A172 (cell line): Measurements from ENCODE around the gene COA7. TPM values are rescaled to one million over a fixed set of nuclear protein-coding genes. Genes with fewer than 3 reads are reported as not detected.
A peak's percentile ranks its signal among the peaks of the same experiment; 100 is the strongest.
"Not testable (repeated sequence)": the region's sequence is repeated elsewhere in the genome, so short reads cannot be mapped to it uniquely, and the experiment has no call there.

Experiments used
- DNase-seq: peaks from one replicate; pipeline ENCODE4 v3.0.0-alpha.2; 2015; ENCODE audit warnings: low spot score
- total RNA-seq: library from RNA; depleted of rRNA; stranded (reverse); fragments of >200 nt; shearing (Covaris generic); gene quantifications from 2 replicates; pipeline ENCODE4 v1.2.3, GENCODE V29; 2014

Gene COA7
- total RNA-seq, 1 experiment from 2014 or later, result 5.3 TPM

GRCh38 chr1:52706136-52706670 lies 8.1 kb upstream of the COA7 start:
- DNase-seq, result no peak

GRCh38 chr1:52702886-52703787 lies 5.0 kb upstream of the COA7 start:
- peak; percentile 78 for DNase-seq

DNA sequence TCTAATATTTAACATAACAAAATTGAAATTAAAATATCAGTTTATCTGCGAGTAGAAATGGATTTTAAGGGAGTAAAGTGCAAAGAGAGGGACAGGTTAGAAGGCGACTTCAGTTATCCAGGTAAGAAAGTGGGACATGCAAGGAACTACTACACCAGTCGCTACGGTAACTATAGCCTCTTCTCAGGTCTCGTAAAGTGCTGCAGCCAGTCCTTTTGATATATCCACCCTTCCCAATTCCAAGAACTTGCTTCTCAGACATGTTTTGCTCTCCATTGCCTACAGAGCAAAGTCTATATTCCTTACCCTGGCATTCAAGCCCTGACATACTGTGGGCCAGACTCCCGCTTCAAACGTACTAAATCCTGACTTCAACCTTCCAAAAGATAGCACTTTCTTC lies 2.5 kb downstream of the COA7 start:
- DNase-seq, result no peak

GRCh38 chr1:52693843-52694242 lies 4.3 kb downstream of the COA7 start:
- DNase-seq, result no peak

DNA sequence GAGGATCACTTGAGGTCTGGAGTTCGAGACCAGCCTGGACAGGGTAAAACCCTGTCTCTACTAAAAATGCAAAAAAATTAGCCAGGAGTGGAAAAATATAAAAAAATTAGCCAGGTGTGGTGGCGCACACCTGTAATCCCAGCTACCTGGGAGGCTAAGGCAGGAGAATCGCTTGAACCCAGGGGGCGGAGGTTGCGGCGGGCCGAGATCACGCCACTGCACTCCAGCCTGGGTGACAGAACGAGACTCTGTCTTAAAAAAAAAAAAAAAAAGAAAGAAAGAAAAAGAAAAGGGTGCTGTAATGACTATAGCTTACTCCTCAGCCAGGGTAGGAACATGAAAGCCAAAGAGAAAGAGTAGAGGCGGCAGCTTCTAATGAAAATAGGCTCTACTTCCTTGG lies 4.8 kb downstream of the COA7 start:
- DNase-seq, result not testable (repeated sequence)

DNA sequence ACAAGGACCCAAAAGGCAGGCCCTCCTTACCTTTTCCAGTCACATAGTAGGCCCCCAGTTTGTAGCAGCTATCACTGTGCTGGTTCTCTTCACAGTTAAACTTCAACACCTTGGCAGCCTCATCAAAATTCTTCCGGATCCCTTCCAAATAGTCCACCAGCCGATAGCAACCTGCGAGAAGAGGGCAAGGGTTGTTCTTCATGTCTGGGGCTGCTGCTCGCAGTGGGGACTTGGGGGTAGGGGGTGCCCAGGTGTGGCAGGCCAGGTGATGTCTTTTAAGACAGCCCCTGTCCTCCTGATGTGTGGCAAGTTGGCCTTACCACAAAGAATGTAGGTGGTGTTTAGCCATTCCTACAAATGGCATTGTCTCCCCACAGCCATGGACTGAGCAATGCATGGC lies 5.5 kb downstream of the COA7 start:
- DNase-seq, result no peak

DNA sequence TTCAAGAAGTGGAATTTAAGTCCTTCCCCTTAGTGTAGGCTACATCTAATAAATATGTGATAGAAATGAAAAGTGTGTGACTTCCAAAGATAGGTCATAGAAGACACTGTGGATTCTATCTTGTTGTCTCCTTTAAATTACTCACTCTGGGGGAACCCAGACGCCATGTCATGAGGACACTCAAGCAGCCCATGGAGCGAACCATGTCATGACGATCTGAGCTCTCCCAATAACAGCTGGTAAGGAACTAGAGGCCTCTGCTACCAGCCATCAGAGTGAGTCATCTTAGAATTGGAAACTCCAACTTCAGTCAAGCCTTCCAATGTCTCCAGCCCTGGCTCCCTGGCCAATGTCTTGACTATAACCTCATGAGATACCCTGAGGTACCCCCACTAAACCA lies 6.3 kb downstream of the COA7 start:
- DNase-seq, result no peak

DNA sequence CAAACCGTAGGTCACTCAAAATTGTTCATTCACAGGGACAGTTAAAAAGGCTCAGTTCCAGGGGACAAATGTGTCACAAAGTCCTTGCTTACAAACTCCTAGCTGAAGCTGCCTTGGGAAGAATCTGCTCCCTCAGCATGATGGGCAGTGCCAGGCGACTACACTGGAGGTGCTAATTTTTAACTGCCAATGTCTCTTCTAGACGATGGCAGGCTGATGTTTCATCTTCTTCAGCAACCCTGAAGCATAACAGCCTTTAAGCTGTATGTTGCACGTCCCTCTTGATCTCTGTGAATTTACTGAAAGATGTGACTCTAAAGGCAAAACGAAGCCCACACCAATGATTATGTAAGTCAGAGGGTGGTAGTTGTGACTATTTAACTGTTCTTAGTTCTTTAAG lies 11.3 kb downstream of the COA7 start:
- no peak for DNase-seq

GRCh38 chr1:52686261-52686751 lies 11.8 kb downstream of the COA7 start:
- DNase-seq, result peak; percentile 66

- no peak for DNase-seq
These were observed 13.6 kb downstream of the COA7 start for GRCh38 chr1:52684545-52684944.

- no peak for DNase-seq
These were observed 14.7 kb downstream of the COA7 start for GRCh38 chr1:52683367-52683940.

GRCh38 chr1:52681136-52681535 lies 17.0 kb downstream of the COA7 start:
- DNase-seq, result no peak

DNA sequence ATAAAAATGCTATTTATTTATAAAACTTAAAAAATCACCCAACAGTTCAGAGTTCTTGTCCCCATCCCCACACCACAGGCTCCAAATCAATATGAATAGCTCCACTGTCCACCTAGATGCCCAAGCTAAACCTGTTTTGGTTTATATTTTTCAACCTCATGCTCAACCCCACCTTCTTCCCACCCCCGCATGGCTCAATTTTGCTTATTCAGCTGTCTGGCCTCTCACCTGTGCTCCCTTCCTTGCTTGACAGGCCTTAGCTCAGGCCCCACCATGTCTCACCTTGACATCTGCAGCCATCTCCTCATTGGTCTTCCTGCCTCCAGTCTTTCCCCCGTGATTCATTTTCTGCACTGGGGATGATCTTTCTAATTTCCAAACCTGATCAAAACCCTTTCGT lies 17.8 kb downstream of the COA7 start:
- DNase-seq, result no peak

- DNase-seq, result no peak
These were observed 18.6 kb downstream of the COA7 start for GRCh38 chr1:52679498-52679897.

GRCh38 chr1:52679048-52679447 lies 19.1 kb downstream of the COA7 start:
- DNase-seq, result no peak

GRCh38 chr1:52677076-52677806 lies 20.9 kb downstream of the COA7 start:
- DNase-seq, result no peak

DNA sequence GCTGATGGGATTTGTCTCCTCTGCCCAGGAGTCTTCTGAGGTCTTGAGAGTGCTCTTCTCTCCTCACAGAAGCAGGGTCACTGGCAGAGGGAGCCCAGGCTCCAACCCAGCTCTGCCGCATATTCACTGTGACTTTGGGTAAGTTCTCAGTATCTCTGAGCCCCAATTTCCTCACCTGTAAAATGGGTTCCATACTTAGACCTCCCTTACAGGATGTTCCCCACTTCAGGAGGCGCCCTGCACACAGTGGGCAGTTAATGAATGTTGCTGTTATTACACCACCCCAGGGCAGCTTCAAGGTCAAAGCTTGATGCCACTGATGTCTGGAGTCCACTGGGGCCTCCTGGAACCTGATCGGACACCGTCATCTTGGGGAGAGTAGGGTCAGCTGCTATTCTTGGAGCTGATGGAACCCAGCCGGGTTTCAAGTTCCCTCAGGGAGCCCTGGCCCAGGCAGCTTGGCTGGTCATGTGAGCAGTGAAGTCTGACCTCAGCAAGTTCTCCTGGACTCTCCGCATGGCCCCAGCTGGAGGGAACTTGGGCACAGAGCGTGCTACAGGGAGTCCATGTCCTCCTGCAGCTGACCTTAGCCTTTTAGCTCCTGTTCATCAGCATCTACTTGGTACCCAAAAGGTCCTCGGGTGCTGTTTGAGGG lies 21.8 kb downstream of the COA7 start:
- no peak for DNase-seq

DNA sequence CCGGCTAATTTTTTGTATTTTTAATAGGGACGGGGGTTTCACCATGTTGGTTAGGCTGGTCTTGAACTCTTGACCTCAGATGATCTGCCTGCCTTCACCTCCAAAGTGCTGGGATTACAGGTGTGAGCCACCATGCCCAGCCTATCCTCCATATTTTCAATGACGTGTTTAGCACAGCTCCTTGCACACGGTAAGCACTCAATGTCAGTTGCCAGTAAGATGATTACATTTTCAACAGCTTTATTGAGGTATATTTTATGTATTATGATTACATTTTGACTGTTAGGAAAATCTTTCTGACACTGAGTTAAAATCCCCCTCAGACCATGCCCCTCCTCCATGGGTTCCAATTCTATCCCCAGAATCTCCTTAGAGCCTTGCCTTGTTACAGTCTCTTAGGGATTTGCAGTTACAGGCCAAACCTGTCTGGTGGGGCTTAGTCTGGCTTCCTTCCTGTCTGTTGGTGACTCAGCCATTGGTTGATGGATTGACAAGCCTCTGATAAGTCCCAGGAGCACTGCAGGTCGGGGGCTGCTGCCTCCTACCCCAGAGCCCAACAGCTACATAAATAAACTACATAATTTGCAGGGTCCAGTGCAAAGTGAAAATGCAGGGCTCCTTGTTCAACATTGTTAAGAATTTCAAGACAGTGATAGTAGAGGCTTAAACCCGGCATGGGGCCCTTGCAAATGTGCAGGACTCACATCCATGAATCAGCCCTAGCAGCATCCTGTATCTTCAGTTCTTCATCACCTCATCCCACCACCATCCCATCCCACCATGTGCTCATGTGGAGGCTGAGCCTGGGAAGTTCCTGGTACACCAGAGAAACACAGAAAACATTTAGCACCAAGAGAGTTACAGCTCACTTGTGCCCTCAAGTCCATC lies 23.4 kb downstream of the COA7 start:
- DNase-seq, result peak; percentile 17

GRCh38 chr1:52673513-52673912 lies 24.6 kb downstream of the COA7 start:
- DNase-seq, result no peak

- DNase-seq, result no peak
These were observed 25.2 kb downstream of the COA7 start for GRCh38 chr1:52672946-52673345.

GRCh38 chr1:52670604-52671003 lies 27.5 kb downstream of the COA7 start:
- DNase-seq, result no peak
